NOMO-1 treated with DMSO at 0.1 percent for 48 hours (cell line): ENCODE data around the gene CYTH4.

ENCODE experiments used
- DNase-seq: peaks from one replicate; lab custom pipeline; 2025; ENCODE audit not compliant: unreplicated experiment; lab: John Stamatoyannopoulos, UW

Gene CYTH4

DNA sequence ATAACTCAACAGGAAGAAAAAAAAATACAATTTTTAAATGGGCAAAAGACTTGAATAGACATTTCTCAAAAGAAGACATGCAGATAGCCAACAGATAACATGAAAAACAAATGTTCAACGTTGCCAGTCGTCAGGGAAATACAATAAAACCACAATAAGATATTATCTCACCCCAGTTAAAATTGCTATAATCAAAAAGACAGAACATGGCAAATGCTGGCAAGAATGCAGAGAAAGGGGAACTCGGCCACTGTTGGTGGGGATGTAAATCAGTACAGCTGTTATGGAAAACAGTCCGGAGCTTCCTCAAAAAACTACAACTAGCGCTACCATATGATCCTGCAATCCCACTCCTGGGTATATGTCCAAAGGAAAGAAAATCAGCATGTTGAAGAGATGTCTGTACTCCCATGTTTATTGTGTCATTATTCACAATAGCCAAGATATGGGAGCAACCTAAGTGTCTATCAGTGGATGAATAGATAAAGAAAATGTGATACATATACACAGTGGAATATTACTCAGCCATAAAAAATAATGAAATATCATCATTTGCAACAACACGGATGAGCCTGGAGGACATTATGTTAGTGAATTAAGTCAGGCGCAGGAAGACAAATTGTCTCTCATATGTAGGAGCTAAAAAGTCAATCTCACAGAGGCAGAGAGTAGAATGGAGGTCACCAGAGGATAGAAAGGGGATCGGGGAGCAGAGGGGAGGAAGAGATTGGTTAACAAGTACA lies 12.2 kb upstream of the CYTH4 start:
- DNase-seq = peak; percentile 61

- DNase-seq = peak; percentile 77
Observed at GRCh38 chr22:37270928-37271650, 11.2 kb upstream of the CYTH4 start.

- peak; percentile 8 for DNase-seq
Observed at GRCh38 chr22:37273126-37273845, 9.0 kb upstream of the CYTH4 start.

DNA sequence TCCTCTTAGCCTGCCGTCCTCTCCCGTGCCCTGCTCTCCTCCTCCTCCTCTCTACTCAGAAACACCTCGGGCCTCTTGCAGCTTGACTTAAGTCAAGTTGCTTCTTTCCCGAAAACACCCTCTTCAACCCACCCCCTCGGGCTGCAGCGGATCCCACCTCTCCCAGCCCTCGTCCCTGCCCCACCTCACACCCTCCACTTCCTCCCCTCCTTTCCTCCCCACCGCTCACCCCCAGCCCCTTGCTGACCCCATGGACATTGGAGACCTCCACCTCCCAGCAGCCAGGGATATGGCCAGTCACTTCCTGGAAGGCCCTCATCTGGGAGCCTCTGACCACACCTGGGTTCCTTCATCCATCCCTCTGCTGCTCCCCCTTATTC lies 8.5 kb upstream of the CYTH4 start:
- DNase-seq = no peak

- DNase-seq = peak; percentile 87
Observed at GRCh38 chr22:37274380-37274862, 7.9 kb upstream of the CYTH4 start.

DNA sequence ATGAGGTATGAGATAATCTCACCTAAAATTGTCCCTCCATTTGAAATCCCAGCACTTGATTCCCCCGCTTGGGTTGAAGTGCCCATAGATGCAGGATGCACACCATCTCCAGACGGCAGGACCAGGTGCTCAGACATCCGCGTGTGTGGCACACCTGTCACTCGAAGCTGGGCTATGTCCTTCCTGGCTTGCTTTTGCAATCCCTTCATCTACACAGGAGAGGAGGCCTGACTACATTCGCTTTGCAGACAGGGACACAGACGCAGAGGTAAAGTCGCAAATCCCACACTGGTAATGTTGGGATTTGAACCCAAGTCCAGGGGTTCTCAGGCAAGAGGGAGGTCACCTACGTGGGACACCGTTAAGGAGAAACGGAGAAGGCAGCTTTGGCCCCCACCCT lies 7.2 kb upstream of the CYTH4 start:
- DNase-seq = no peak

DNA sequence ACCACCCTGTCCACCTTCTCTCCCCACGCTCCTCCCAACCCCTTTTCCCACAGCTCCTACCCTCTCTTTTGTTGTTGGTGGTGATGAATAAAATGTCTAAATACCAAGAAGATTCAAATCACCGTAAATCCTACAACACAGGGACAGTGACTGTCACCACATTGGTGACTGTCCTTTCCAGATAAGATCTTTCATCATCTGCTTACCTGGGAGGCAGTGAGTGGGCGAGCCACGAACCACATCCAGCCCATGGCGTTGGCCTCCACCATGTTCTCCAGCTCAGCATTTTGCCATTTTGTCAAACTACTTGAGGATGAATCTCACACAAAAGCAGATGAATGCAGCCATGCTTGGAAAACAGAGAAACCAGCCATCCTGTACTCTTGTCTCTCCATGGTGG lies 6.7 kb upstream of the CYTH4 start:
- DNase-seq = no peak

DNA sequence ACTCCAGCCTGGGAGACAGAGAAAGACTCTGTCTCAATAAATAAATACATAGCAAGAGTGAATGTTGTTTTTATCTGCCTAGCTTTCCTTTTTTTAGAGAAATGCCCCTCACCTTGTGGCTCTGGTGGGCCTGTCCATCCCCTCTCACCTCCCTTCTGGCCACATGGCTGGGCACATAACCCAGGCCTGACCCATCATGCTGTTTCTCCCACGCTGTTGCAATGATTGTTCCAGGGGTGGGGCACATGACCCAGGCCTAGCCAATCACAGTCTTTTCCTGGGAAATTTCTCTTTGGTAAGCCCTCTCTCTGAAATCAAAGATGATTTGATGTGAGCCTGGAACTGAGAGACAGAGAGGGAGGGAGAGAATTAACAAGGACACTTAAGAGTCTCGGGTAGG lies 5.5 kb upstream of the CYTH4 start:
- no peak for DNase-seq

DNA sequence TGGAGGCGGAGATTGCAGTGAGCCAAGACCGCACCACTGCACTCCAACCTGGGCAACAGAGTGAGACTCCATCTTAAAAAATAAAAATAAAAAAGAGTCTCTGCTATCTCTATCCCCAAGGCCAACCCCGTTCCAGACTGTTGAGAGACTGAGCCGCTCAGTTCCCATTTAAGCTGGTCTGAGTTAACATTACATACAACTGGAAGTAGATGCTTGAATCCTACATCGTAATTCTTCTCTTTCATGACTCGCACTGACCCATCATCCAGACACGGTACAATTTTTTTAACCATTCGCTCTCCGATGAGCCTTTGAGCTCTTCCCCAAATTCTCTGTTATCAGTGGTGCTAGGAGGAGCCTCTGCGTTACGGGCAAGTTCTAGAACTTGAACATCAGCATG lies 4.9 kb upstream of the CYTH4 start:
- no peak for DNase-seq

DNA sequence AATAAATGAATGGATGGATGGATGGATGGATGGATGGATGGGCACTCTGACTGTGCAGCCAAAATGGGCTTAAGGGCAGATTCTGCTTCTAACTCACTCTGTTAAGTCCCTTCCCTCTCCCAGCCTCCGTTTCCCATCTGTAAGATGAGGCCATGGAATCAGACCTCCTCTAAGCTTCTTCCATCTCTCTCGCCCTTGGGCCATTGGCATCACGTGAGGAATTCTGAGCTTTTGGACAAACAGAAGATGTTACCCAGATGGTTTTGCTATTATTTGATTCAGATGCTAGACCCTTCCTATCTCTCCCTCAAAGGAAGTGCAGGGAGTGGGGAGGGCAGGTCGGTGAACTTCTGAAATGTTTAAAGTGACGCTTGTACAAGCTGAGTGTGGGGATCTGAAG lies 4.0 kb upstream of the CYTH4 start:
- DNase-seq = no peak

GRCh38 chr22:37279331-37280181 lies 2.8 kb upstream of the CYTH4 start:
- DNase-seq = peak; percentile 93

GRCh38 chr22:37280718-37281117 lies 1.6 kb upstream of the CYTH4 start:
- DNase-seq = no peak

DNA sequence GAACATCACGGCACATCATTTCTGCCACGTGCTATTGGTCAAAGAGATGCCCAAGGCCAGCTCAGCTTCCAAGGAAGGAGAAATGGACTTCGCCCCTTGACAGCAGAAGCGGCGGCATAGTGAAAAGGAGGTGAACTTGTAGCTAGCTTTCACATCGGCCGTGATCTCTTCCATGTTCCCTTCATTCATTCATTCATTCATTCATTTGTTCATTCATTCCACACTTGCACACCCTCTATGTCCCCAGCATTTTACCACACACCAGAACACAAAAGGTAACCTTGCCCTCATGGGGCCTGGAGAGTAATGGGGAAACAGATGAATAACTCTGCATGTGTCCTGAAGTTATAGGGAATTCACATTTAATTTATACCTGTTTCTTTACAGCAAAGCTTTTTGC lies 1.1 kb upstream of the CYTH4 start:
- no peak for DNase-seq

GRCh38 chr22:37281646-37282384 lies 493 bp upstream of the CYTH4 start:
- no peak for DNase-seq

DNA sequence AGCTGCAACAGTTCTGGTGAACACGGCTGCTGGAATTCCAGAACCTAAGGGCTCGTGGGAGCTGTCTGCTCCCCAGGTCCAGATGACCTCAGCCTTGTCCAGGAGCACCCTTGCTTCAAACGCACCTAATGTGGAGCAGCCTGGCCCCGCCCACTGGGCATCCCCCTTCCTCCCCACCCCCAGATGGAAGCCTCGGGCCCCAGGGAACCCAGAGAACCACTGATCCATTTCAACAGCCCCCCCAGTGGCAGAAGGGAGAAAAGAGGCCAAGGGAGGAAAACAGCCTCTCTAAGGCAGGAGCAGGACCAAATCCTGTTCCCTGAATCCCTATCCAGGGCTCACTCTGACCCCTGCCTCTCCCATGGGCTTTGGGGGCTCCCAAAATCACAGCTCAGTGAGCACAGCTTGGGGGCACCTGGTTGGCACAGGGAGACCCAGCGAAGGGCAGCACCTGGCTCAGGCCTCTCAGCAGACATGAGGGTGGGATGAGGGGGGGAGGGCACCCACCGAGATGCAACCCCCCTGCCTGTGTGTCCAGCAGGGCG lies 1.2 kb downstream of the CYTH4 start:
- no peak for DNase-seq

DNA sequence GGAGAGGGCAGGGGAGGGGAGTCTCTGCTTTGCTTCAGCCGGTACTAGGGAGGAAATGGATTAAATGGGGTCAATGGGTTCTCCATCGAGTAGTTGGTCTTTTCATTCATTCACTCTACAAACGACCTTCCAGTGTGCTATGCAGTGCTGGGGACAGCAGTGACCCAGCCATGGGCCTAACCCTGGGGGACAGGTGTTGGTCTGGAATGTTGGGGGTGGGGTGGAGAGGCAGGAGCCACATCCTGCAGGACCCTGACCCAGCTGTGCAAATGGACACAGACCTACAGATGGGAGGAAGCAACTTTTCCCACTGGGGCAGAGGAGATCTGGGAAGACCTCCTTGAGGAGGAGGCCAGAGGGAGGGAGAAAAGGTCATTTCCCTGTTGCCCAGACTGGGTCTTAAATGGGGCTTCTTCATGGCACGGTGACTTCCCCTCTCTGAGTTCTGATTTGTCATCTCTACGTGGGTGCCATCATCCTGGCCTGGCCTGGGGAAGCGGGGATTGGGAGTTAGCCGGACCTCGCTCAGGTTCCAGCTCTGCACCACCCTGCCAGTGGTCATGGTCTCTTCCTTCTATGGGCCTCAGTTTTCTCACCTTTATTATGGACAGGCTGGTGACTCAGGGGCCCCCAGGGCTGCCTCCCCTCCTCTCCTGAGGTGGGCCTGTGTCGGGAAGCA lies 2.0 kb downstream of the CYTH4 start:
- peak; percentile 33 for DNase-seq

- peak; percentile 99 for DNase-seq
Observed at GRCh38 chr22:37284805-37285355, 2.6 kb downstream of the CYTH4 start.

- DNase-seq = no peak
Observed at GRCh38 chr22:37285937-37286336, 3.6 kb downstream of the CYTH4 start.

- DNase-seq = no peak
Observed at GRCh38 chr22:37287550-37287951, 5.2 kb downstream of the CYTH4 start.
